Fibroblast of gingiva (primary cell): ENCODE measurements around the gene RPL14.

Experiments used
- DNase-seq: peaks from one replicate; pipeline ENCODE4 v3.0.0-alpha.2; 2011; ENCODE audit warnings: low read depth

RPL14 gene

GRCh38 chr3:40463579-40463978, 6.4 kb downstream of the RPL14 start:
- DNase-seq = no peak

- no peak for DNase-seq
These were observed 7.4 kb downstream of the RPL14 start for GRCh38 chr3:40464339-40465110.

GRCh38 chr3:40465111-40465407, 7.9 kb downstream of the RPL14 start:
- no peak for DNase-seq

GRCh38 chr3:40465456-40465855, 8.3 kb downstream of the RPL14 start:
- no peak for DNase-seq

GRCh38 chr3:40468018-40468417, 10.9 kb downstream of the RPL14 start:
- no peak for DNase-seq

GRCh38 chr3:40470701-40471100, 13.6 kb downstream of the RPL14 start:
- no peak for DNase-seq

- DNase-seq = peak; percentile 79
These were observed 19.6 kb downstream of the RPL14 start, which contains the start of gene ZNF619 for GRCh38 chr3:40476478-40477470. TSS of gene ZNF619 (plus strand) at chr3:40477122. CDS start at chr3:40477980, 858 bp downstream.

- DNase-seq = no peak
These were observed 20.5 kb downstream of the RPL14 start for GRCh38 chr3:40477666-40478065.

- DNase-seq = no peak
These were observed 30.0 kb downstream of the RPL14 start for GRCh38 chr3:40487172-40487571.

GRCh38 chr3:40490916-40491315, 33.8 kb downstream of the RPL14 start:
- peak; percentile 8 for DNase-seq

- DNase-seq = peak; percentile 40
These were observed 37.6 kb downstream of the RPL14 start for GRCh38 chr3:40494698-40495097.

GRCh38 chr3:40497288-40497687, 40.1 kb downstream of the RPL14 start:
- no peak for DNase-seq

- DNase-seq = no peak
These were observed 42.8 kb downstream of the RPL14 start for GRCh38 chr3:40499952-40500351.

- no peak for DNase-seq
These were observed 44.9 kb downstream of the RPL14 start for GRCh38 chr3:40502034-40502433.

GRCh38 chr3:40504636-40505430, 47.7 kb downstream of the RPL14 start:
- peak; percentile 94 for DNase-seq

- no peak for DNase-seq
These were observed 48.7 kb downstream of the RPL14 start, which contains the start of gene ZNF620 for GRCh38 chr3:40505599-40506462. TSS of gene ZNF620 (plus strand) at chr3:40506039. CDS start at chr3:40506353, 314 bp downstream.

GRCh38 chr3:40511031-40511718, 54.0 kb downstream of the RPL14 start:
- no peak for DNase-seq

GRCh38 chr3:40516201-40516600, 59.1 kb downstream of the RPL14 start:
- no peak for DNase-seq

GRCh38 chr3:40518067-40518466, 60.9 kb downstream of the RPL14 start:
- no peak for DNase-seq
